AG09309 (cell line): ENCODE data around the gene SELENOM.

Experiments
- DNase-seq: peaks from one replicate; pipeline ENCODE4 v3.0.0-alpha.2; 2010; ENCODE audit warnings: low read depth
- H3K4me3 ChIP-seq: 2 replicates; pipeline ENCODE4 v1.5.1; 2011; ENCODE audit warnings: mild to moderate bottlenecking, low read depth, low read length, moderate library complexity; ENCODE audit not compliant: control insufficient read depth
- CTCF ChIP-seq: IDR thresholded peaks from 2 replicates; pipeline ENCODE4 v1.5.1; 2011; ENCODE audit warnings: mild to moderate bottlenecking, low read depth, low read length, inconsistent platforms; ENCODE audit not compliant: insufficient read depth, control insufficient read depth; ENCODE audit errors: missing control alignments

Gene SELENOM

GRCh38 chr22:31140746-31141145, 33.4 kb upstream of the SELENOM start:
- TF ChIP-seq CTCF: no peak
- no peak for DNase-seq
- no peak overlapping the region for H3K4me3 ChIP-seq

GRCh38 chr22:31139866-31140716, 32.7 kb upstream of the SELENOM start, which contains the start of gene PLA2G3:
Gene PLA2G3, minus strand, starts transcription at chr22:31140508. Its CDS starts 154 bp downstream, at chr22:31140354.
- peak; percentile 9 for TF ChIP-seq CTCF
- no peak within 1 kb of the TSS for H3K4me3 ChIP-seq
- no peak for DNase-seq

- H3K4me3 ChIP-seq: no peak overlapping the region
- DNase-seq: no peak
- TF ChIP-seq CTCF: no peak
Measured at GRCh38 chr22:31139066-31139465, 31.7 kb upstream of the SELENOM start.

GRCh38 chr22:31138126-31138525, 30.8 kb upstream of the SELENOM start:
- no peak for TF ChIP-seq CTCF
- no peak for DNase-seq
- no peak overlapping the region for H3K4me3 ChIP-seq

GRCh38 chr22:31137721-31138120, 30.4 kb upstream of the SELENOM start:
- DNase-seq: no peak
- no peak overlapping the region for H3K4me3 ChIP-seq
- no peak for TF ChIP-seq CTCF

GRCh38 chr22:31136711-31137110, 29.3 kb upstream of the SELENOM start:
- TF ChIP-seq CTCF: no peak
- no peak overlapping the region for H3K4me3 ChIP-seq
- DNase-seq: no peak

- TF ChIP-seq CTCF: no peak
- H3K4me3 ChIP-seq: no peak overlapping the region
- no peak for DNase-seq
Measured at GRCh38 chr22:31136155-31136554, 28.8 kb upstream of the SELENOM start.
